HG02571 (cell line): ENCODE measurements around the gene CNNM4.

Experiments used
- ATAC-seq: cut with Tn5 transposase; IDR thresholded peaks from one replicate; pipeline ENCODE4 v1.9.1; 2021; ENCODE audit warnings: mild to moderate bottlenecking, moderate library complexity; ENCODE audit not compliant: unreplicated experiment

Gene CNNM4

DNA sequence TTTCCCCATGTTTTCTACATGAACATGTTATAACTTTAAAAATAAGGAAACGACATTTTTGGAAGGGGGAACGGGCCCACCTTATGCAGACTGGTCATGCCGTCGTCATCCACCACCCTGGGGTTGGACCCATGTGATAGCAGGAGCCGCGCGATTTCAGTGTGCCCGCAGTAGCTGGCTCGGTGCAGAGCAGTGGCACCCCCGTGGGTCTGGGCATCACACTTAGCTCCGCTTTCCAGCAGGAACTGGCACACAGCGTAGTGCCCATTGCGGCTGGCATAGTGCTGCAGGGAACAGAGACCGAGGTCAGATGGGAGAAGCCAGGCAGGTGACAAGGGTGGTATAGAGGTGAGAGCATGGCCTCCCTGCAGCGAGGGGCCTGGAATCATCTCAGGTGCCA is 92.6 kb downstream of the CNNM4 start:
- ATAC-seq, result no peak

DNA sequence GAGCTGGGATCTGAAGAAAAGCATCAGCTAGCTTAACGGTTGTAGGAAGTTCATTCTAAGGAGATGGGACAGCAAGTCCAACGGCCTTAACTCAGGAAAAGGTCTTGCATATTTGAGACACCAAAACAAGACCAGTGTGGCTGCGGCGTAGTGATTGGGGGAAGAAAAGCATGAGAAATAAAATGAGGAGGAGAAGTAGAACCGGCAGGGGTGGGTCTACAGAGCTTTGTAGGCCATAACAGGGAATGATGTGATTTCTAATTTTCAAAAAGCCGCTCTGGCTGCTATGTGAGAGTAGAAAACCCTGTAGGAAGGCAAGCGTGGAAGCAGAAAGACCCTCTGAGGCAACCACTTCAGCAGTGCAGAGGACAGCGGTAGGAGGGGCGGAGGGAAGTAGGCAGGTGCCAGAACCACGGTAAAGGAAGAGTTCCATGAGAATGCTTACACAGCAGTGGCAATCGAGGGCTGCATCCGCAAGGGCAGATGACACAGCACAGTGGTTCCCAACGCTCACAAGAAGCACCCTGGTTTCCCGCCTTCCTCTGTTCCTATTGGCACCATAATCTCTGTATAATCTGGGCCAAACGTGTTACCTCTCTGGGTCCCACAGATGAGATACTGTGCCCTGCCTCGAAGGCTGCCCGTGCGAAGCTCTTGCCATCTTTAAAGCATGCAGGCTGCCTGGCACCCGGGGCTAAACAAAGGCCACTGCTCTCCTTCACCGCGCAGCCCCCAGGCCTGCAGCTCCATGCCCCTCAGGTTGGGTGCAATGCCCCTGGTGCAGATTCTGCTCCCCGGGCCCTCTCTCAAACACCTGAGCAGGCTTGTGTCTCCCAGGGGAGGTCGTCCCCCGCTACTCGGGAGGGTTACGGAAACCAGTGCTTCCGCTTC is 96.3 kb downstream of the CNNM4 start:
- peak; percentile 27 for ATAC-seq

DNA sequence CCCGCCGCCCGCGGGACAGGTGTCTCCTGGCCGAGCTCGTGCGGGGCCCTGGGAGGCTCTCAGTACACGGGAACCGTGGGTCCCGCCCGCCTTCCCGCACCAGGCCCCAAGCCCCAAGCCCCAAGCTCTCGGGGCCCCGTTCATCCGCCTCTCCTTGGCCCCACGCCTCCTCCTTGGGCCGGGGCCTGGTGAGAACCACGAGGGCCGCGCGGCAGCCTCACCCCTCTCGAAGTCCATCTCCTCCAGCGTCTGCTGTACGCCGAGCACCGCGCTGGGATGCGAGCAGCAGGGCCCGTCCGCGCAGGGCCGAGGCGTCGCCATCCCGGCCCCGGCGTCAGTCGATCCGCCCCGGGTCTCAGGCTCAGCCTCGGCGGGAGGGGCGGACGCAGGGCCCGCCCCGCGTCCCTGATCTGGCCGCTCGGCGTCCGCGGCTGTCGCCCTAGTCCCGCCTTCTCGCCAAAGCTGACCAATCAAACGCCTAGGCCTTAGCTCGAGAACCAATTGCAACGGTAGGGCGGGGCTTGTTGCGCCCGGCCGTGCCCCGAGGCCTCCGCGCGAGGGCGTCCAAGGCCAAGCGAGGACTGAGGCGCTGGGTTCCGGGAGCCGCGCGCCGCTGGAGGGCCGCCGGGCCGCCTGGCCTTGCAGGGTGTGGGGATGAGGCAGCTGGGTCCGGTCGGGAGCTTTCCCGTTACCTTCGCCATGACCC is 97.1 kb downstream of the CNNM4 start, which contains the start of gene ANKRD39:
Gene ANKRD39 (minus strand): TSS at position 350 of the 706 bp plus-strand sequence. CDS start 29 bp downstream, at position 321.
- peak; percentile 89 for ATAC-seq

DNA sequence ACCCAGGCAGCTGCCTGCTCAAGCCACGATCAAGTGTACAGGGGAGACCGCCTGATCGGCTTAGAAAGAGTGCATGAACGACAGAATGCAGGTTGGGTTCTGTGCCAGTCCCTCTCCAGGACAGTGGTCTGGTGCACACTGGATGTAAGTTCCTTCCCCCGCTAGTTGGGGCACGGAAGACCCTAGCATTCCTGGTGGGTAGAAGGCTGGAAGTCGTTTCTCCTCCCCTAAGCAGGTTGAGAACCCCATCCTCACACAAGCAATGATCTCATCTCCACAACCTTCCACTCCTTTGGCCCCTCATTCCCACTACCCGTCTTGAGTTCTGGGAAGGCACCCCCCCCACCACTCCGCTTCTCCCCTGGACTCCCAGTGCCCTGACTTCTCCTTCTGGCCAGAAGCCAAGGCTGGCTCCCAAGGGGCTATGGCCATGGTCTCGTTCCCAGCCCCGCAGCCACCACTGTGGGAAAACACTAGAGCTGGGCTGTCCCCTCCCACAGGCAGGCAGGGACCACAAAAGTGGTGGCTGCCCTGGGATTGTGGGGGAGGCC is 98.5 kb downstream of the CNNM4 start:
- ATAC-seq, result no peak

DNA sequence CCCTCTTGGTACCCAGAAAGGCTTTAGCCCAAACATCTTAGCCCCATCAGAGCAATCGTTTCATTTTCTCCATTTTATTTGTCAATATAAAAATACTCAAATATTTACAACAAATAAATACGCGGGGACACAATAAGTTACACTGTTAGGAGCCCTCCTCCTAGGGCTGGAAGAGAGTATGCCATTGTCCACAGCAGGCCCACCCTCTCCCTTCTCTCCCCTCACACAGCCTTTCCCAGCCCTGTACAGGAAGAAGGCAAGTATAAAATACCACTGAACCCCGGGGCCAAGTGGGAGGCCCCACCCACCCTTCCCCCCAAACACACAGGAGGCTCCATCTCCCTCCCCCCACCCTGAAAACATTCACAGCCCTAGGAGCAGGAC is 99.0 kb downstream of the CNNM4 start:
- no peak for ATAC-seq

DNA sequence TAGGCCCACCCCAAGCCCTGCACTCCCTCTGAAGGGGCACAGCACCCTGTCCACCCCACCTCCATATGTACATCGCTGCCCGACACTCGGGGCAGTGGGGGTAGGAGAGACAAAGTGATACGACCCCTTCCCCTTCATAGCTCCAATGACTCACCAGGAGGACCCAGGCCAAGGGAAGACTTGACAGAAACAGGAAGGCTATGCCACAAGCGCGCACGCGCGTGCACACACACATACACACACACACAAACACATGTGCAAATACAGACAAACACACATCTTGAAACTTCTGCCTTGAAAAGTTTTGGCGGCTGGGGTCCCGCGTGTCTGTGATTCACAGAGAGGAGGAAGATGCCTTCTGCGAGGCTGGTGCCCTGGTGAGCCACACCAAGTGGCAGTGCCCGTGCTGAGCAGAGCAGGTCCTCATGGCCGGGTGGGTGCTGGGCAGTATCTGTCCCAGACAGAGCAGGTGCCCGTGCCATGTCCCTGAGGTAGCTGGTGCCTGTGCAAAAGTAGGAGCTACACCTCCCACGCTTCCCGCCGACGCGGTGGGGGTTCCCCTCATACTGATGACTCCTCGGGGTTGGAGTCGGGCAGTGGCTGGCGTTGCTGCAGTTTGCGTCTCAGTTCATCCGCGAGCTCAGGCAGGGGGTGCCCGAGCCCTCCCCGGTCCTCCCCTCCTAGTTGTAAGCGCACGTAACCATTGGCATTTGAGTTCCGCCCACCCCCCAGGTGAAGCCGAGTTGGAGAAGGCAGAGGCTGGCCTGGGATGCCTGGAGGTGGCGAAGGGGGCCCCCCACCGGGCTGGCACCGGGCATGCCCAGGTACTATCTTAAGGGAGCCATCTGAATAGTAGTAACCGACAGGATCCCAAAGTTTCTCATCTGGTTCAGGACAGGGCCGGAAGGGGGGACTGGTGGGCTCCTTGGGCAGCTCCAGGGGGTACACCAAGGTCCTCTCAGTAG is 99.6 kb downstream of the CNNM4 start:
- no peak for ATAC-seq

DNA sequence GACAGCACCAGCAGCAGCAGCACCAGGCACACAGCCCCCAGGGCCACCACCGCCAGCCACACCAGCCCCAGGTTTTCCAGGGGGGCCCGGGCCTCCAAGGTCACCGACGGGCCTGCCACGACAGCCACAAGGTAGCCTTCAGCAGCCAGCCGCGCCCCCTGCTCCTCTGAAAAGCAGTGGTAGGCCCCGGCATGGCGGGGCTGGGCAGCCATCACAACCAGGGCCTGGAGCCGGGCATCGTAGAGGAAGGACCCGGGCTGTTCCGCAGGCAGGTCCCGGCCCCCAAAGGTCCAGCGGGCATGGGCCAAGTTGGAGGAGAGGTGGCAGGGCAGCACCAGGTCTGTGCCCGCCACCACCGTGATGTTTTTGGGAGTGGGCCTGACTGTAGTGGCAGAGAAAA is 100.4 kb downstream of the CNNM4 start:
- no peak for ATAC-seq
